HepG2 (cell line): ENCODE measurements around the gene EXOC7. TPM values are rescaled to one million over a fixed set of nuclear protein-coding genes. Genes with fewer than 3 reads are reported as not detected.

Experiments used
- ATRX ChIP-seq: sonication (generic); formaldehyde crosslinking; IDR thresholded peaks from 2 replicates; pipeline ENCODE4 v1.4.0; 2020; ENCODE audit warnings: missing genetic modification reagents, borderline replicate concordance
- BORCS8-MEF2B ChIP-seq: sonication (generic); formaldehyde crosslinking; IDR thresholded peaks from 2 replicates; pipeline ENCODE4 v1.8.0; 2022; ENCODE audit warnings: mild to moderate bottlenecking, missing genetic modification reagents
- FOXP4 ChIP-seq: sonication (generic); formaldehyde crosslinking; IDR thresholded peaks from 2 replicates; pipeline ENCODE4 v1.4.0; 2020; ENCODE audit warnings: missing genetic modification reagents
- NFAT5 ChIP-seq: sonication (generic); formaldehyde crosslinking; IDR thresholded peaks from 2 replicates; pipeline ENCODE4 v1.4.0; 2020; ENCODE audit warnings: missing genetic modification reagents
- POLR2AphosphoS5 ChIP-seq: IDR thresholded peaks from 2 replicates; pipeline ENCODE4 v1.6.1; 2012; ENCODE audit warnings: low read depth, low read length
- RFXANK ChIP-seq: IDR thresholded peaks from 2 replicates; pipeline ENCODE4 v1.6.1; 2016
- SP1 ChIP-seq, 2 experiments: fragments of 450-650 bp in 1 of 2; sonication (generic) in 1 of 2; formaldehyde crosslinking in 1 of 2; IDR thresholded peaks; 2 replicates each; pipeline versions ENCODE4 v1.4.0 to v1.6.1; 2016 to 2020; ENCODE audit warnings: missing genetic modification reagents in 1 of 2
- YEATS4 ChIP-seq: sonication (generic); formaldehyde crosslinking; IDR thresholded peaks from 2 replicates; pipeline ENCODE4 v1.4.0; 2020; ENCODE audit warnings: missing genetic modification reagents, borderline replicate concordance
- ZNF280D ChIP-seq: sonication (generic); formaldehyde crosslinking; IDR thresholded peaks from 2 replicates; pipeline ENCODE4 v1.5.1; 2020; ENCODE audit warnings: mild to moderate bottlenecking, missing genetic modification reagents
- ZNF317 ChIP-seq: sonication (generic); formaldehyde crosslinking; IDR thresholded peaks from 2 replicates; pipeline ENCODE4 v1.5.0; 2020; ENCODE audit warnings: mild to moderate bottlenecking, missing genetic modification reagents
- ZNF558 ChIP-seq: sonication (generic); formaldehyde crosslinking; IDR thresholded peaks from 2 replicates; pipeline ENCODE4 v1.9.0; 2022; ENCODE audit warnings: mild to moderate bottlenecking, missing genetic modification reagents, borderline replicate concordance
- ZNF788 ChIP-seq: sonication (generic); formaldehyde crosslinking; IDR thresholded peaks from 2 replicates; pipeline ENCODE4 v1.5.0; 2020; ENCODE audit warnings: mild to moderate bottlenecking, missing genetic modification reagents, borderline replicate concordance
- polyA plus RNA-seq, 8 experiments: library from polyadenylated mRNA; depleted of rRNA in 3 of 8; stranded (reverse) in 7 of 8; unstranded in 1 of 8; fragments of >200 nt; fragmentation: Illumina TruSeq in 4 of 8; extraction: Trizol in 4 of 8; gene quantifications; 2 replicates each; pipeline versions ENCODE4 v1.2.1 to v1.2.3, GENCODE V29; 2011 to 2016; ENCODE audit warnings: low read depth in 4 of 8, missing spikeins in 1 of 8, mixed read lengths in 1 of 8; ENCODE audit not compliant: insufficient read depth in 1 of 8
- total RNA-seq, 5 experiments: library from RNA; depleted of rRNA; stranded (reverse); fragments of >200 nt; fragmentation: Illumina TruSeq; extraction: Trizol; gene quantifications; 2 replicates each; pipeline ENCODE4 v1.2.3, GENCODE V29; 2016; ENCODE audit warnings: low read depth in 1 of 5

EXOC7 gene
- total and polyA plus RNA-seq, 2 of the 13 experiments (the other 11 are each of a cell fraction or from before 2014, with no cell fraction given) = 86.9 to 116 TPM

GRCh38 chr17:76131692-76132573, 28.3 kb upstream of the EXOC7 start (continued):
- TF ChIP-seq NFAT5 (no peak), SP1 (IDR thresholded peaks at IDR 0.05) (no peak), SP1 (CRISPR knock-in tag; IDR thresholded peaks at IDR 0.05) (no peak), BORCS8-MEF2B (CRISPR knock-in tag) (no peak), FOXP4 (peak; percentile 26; the same call in 1 of the 2 replicates), ZNF317 (no peak), ATRX (CRISPR knock-in tag) (no peak), YEATS4 (CRISPR knock-in tag) (no peak), ZNF558 (CRISPR knock-in tag) (0 out of 2 replicates have a peak, but pooled peaks have one; percentile 49), ZNF788 (CRISPR knock-in tag) (0 out of 2 replicates have a peak, but pooled peaks have one; percentile 7), ZNF280D (CRISPR knock-in tag) (no peak), POLR2AphosphoS5 (no peak), RFXANK (CRISPR knock-in tag) (no peak)
